NCI-H2227 treated with DMSO at 0.1 percent for 48 hours (cell line): ENCODE data around the gene LAMB4.
A peak's percentile ranks its signal among the peaks of the same experiment; 100 is the strongest.

ENCODE experiments used
- DNase-seq: peaks from one replicate; lab custom pipeline; 2025; lab: John Stamatoyannopoulos, UW

LAMB4 gene

GRCh38 chr7:108140671-108141070 lies 10.5 kb upstream of the LAMB4 start:
- DNase-seq = no peak

- DNase-seq = no peak
Measured at GRCh38 chr7:108138911-108139310, 8.8 kb upstream of the LAMB4 start.

GRCh38 chr7:108137993-108138392 lies 7.8 kb upstream of the LAMB4 start:
- no peak for DNase-seq

- DNase-seq = no peak
Measured at GRCh38 chr7:108137040-108137439, 6.9 kb upstream of the LAMB4 start.

- DNase-seq = no peak
Measured at GRCh38 chr7:108136191-108136688, 6.1 kb upstream of the LAMB4 start.

- DNase-seq = no peak
Measured at GRCh38 chr7:108135446-108136190, 5.5 kb upstream of the LAMB4 start.

- no peak for DNase-seq
Measured at GRCh38 chr7:108134486-108134885, 4.3 kb upstream of the LAMB4 start.

GRCh38 chr7:108132551-108133265 lies 2.5 kb upstream of the LAMB4 start:
- DNase-seq = no peak

GRCh38 chr7:108129018-108129965 lies 869 bp downstream of the LAMB4 start:
- no peak for DNase-seq

- no peak for DNase-seq
Measured at GRCh38 chr7:108128514-108128913, 1.6 kb downstream of the LAMB4 start.

- DNase-seq = no peak
Measured at GRCh38 chr7:108127461-108127860, 2.7 kb downstream of the LAMB4 start.

- DNase-seq = no peak
Measured at GRCh38 chr7:108124820-108125219, 5.3 kb downstream of the LAMB4 start.

- peak; percentile 24 for DNase-seq
Measured at GRCh38 chr7:108122181-108122580, 8.0 kb downstream of the LAMB4 start.

GRCh38 chr7:108120933-108121332 lies 9.2 kb downstream of the LAMB4 start:
- no peak for DNase-seq

- no peak for DNase-seq
Measured at GRCh38 chr7:108120196-108120595, 10.0 kb downstream of the LAMB4 start.

GRCh38 chr7:108118959-108119358 lies 11.2 kb downstream of the LAMB4 start:
- no peak for DNase-seq

- DNase-seq = no peak
Measured at GRCh38 chr7:108114117-108114841, 15.9 kb downstream of the LAMB4 start.

GRCh38 chr7:108112683-108113082 lies 17.5 kb downstream of the LAMB4 start:
- DNase-seq = no peak

GRCh38 chr7:108109221-108109908 lies 20.8 kb downstream of the LAMB4 start:
- DNase-seq = no peak

GRCh38 chr7:108108131-108108530 lies 22.0 kb downstream of the LAMB4 start:
- DNase-seq = no peak

- no peak for DNase-seq
Measured at GRCh38 chr7:108104324-108104723, 25.8 kb downstream of the LAMB4 start.
